Neuronal stem cell (in vitro differentiated cells): ENCODE data around the gene DNMT3B.

Experiments
- DNase-seq: peaks from one replicate; pipeline ENCODE4 v3.0.0-alpha.2; 2013; ENCODE audit warnings: low spot score
- H2AFZ ChIP-seq: one replicate; pipeline ENCODE4 v1.6.1; 2013; ENCODE audit warnings: mild to moderate bottlenecking, low read length, inconsistent platforms
- H2AK5ac ChIP-seq: 2 replicates; pipeline ENCODE4 v1.6.1; 2013; ENCODE audit warnings: low read depth, mild to moderate bottlenecking, inconsistent platforms, low read length, moderate library complexity, mixed read lengths
- H2BK120ac ChIP-seq: 2 replicates; pipeline ENCODE4 v1.6.1; 2013; ENCODE audit warnings: low read depth, mild to moderate bottlenecking, inconsistent platforms, low read length, moderate library complexity, mixed read lengths
- H2BK12ac ChIP-seq: one replicate; pipeline ENCODE4 v1.6.1; 2013; ENCODE audit warnings: low read length, inconsistent platforms
- H2BK15ac ChIP-seq: 2 replicates; pipeline ENCODE4 v1.6.1; 2013; ENCODE audit warnings: mild to moderate bottlenecking, low read length, inconsistent platforms, mixed read lengths
- H2BK5ac ChIP-seq: one replicate; pipeline ENCODE4 v1.6.1; 2013; ENCODE audit warnings: inconsistent platforms, mild to moderate bottlenecking, low read length, moderate library complexity
- H3K14ac ChIP-seq: one replicate; pipeline ENCODE4 v1.6.1; 2013; ENCODE audit warnings: low read length, inconsistent platforms
- H3K18ac ChIP-seq: 2 replicates; pipeline ENCODE4 v1.6.1; 2013; ENCODE audit warnings: low read length, inconsistent platforms
- H3K23ac ChIP-seq: 2 replicates; pipeline ENCODE4 v1.6.1; 2013; ENCODE audit warnings: low read depth, mild to moderate bottlenecking, mixed read lengths, low read length, inconsistent platforms; ENCODE audit not compliant: poor library complexity
- H3K27ac ChIP-seq: replicated peaks from 3 replicates; pipeline ENCODE4 v1.5.1; 2013; ENCODE audit warnings: low read length, inconsistent platforms
- H3K27me3 ChIP-seq, 3 experiments: 2 replicates each; pipeline ENCODE4 v1.6.1; 2013; ENCODE audit warnings: low read length in 3 of 3, mild to moderate bottlenecking in 2 of 3, inconsistent platforms in 1 of 3, low read depth in 1 of 3, mixed read lengths in 1 of 3, moderate library complexity in 1 of 3; ENCODE audit not compliant: control insufficient read depth in 3 of 3, insufficient read depth in 3 of 3
- H3K36me3 ChIP-seq, 2 donors: replicated peaks in 1 of 2; 2 replicates each; pipeline ENCODE4 v1.6.1; 2013; ENCODE audit warnings: low read length in 2 of 2; ENCODE audit not compliant: control insufficient read depth in 2 of 2, insufficient read depth in 2 of 2
- H3K4ac ChIP-seq: 2 replicates; pipeline ENCODE4 v1.6.1; 2013; ENCODE audit warnings: inconsistent platforms, mild to moderate bottlenecking, low read length, moderate library complexity
- H3K4me1 ChIP-seq, 2 donors: 1 replicate in 1 of 2; 2 replicates in 1 of 2; pipeline ENCODE4 v1.6.1; 2013; ENCODE audit warnings: low read length in 2 of 2, low read depth in 1 of 2; ENCODE audit not compliant: control insufficient read depth in 2 of 2, insufficient read depth in 1 of 2
- H3K4me2 ChIP-seq: one replicate; pipeline ENCODE4 v1.6.1; 2013; ENCODE audit warnings: mild to moderate bottlenecking, low read length, inconsistent platforms; ENCODE audit not compliant: insufficient read depth, poor library complexity, severe bottlenecking
- H3K4me3 ChIP-seq, 2 donors: 2 replicates each; pipeline ENCODE4 v1.5.1; 2013; ENCODE audit warnings: low read length in 2 of 2, mild to moderate bottlenecking in 2 of 2, inconsistent platforms in 1 of 2, moderate library complexity in 1 of 2
- H3K79me1 ChIP-seq: one replicate; pipeline ENCODE4 v1.6.1; 2013; ENCODE audit warnings: low read depth, mild to moderate bottlenecking, inconsistent platforms, low read length, moderate library complexity
- H3K9ac ChIP-seq: one replicate; pipeline ENCODE4 v1.6.1; 2013; ENCODE audit warnings: mild to moderate bottlenecking, low read depth, low read length, inconsistent platforms; ENCODE audit not compliant: poor library complexity
- H3K9me3 ChIP-seq, 2 donors: replicated peaks in 1 of 2; 2 replicates each; pipeline versions ENCODE3 to v1.6.1; 2013; ENCODE audit warnings: low read length in 2 of 2, mild to moderate bottlenecking in 2 of 2, inconsistent platforms in 1 of 2, low read depth in 1 of 2, mixed read lengths in 1 of 2, moderate library complexity in 1 of 2; ENCODE audit not compliant: control insufficient read depth in 2 of 2, insufficient read depth in 1 of 2
- H4K8ac ChIP-seq: one replicate; pipeline ENCODE4 v1.6.1; 2013; ENCODE audit warnings: low read depth, mild to moderate bottlenecking, inconsistent platforms, low read length, moderate library complexity
- H4K91ac ChIP-seq: one replicate; pipeline ENCODE4 v1.6.1; 2013; ENCODE audit warnings: low read length, low read depth, mild to moderate bottlenecking, inconsistent platforms; ENCODE audit not compliant: poor library complexity
- WGBS, 2 donors: extraction: QIAGEN DNeasy Blood & Tissue Kit; methylation state at CpG; one replicate each; pipeline ENCODE4 v1.1.7; 2013; ENCODE audit warnings: missing lambda C conversion rate in 2 of 2, mixed read lengths in 1 of 2; ENCODE audit not compliant: insufficient read length in 2 of 2, insufficient replicate concordance in 1 of 2; ENCODE audit errors: extremely low coverage in 2 of 2; 5-methylcytosine and 5-hydroxymethylcytosine counted together

The DNMT3B gene

GRCh38 chr20:32772046-32772445, 9.9 kb downstream of the DNMT3B start:
- Histone ChIP-seq H3K4me2 (no peak overlapping the region), H3K27ac (no peak overlapping the region), H3K23ac (no peak overlapping the region), H2BK5ac (no peak overlapping the region), H3K4me1 (peaks cover 3 to 12% of the 10 kb centered on the region in 2 donors), H2AK5ac (no peak overlapping the region), H2BK120ac (no peak overlapping the region), H3K18ac (no peak overlapping the region), H3K36me3 (peaks cover 4 to 5% of the 10 kb centered on the region in 2 donors), H3K4me3 (no peak overlapping the region), H2AFZ (no peak overlapping the region), H3K27me3 (no peaks in the 10 kb centered on the region), H3K14ac (peak overlapping the region; percentile 67), H4K91ac (no peak overlapping the region), H3K79me1 (peaks cover 10% of the 10 kb centered on the region), H2BK12ac (no peak overlapping the region), H3K9ac (no peak overlapping the region), H3K9me3 (no peaks in the 10 kb centered on the region), H3K4ac (no peak overlapping the region), H2BK15ac (no peak overlapping the region), H4K8ac (no peak overlapping the region)
- no peak for DNase-seq
- WGBS, 2 donors, result no CpG with 5 or more reads among the region's 3 CpGs

DNA sequence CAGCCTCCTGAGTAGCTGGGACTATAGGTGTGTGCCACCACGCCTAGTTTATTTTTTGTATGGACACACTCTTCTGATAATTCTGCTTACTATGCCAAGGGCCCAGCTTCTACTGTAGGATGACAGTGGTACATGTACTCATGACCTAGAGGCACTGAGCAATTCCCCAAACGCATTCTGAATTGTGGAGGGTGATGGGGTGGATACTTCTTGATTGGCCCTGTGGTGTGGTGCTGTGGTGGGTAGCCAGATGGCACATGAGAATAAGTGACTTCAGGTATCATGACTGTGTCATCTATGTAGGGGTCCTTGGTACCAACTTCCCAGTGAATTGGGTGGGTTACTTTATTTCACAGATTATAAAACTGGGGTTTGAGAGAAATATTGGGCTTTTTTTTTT, 11.0 kb downstream of the DNMT3B start:
- H3K9ac ChIP-seq, result no peak overlapping the region
- no peak overlapping the region for H2AFZ ChIP-seq
- no peak overlapping the region for H2BK120ac ChIP-seq
- H2BK15ac ChIP-seq, result no peak overlapping the region
- no peak overlapping the region for H3K4me2 ChIP-seq
- H3K4me1 ChIP-seq, result peaks cover 11 to 15% of the 10 kb centered on the region in 2 donors
- no peak overlapping the region for H3K27ac ChIP-seq
- no peak overlapping the region for H2BK12ac ChIP-seq
- H2AK5ac ChIP-seq, result no peak overlapping the region
- no peak overlapping the region for H2BK5ac ChIP-seq
- no peak for DNase-seq
- H3K4ac ChIP-seq, result no peak overlapping the region
- no peak overlapping the region for H3K14ac ChIP-seq
- no peaks in the 10 kb centered on the region for H3K27me3 ChIP-seq
- WGBS, 2 donors, result no CpG with 5 or more reads among the region's 2 CpGs
- peaks cover 5% of the 10 kb centered on the region for H3K79me1 ChIP-seq
- peaks cover 4 to 5% of the 10 kb centered on the region in 2 donors for H3K36me3 ChIP-seq
- no peak overlapping the region for H3K4me3 ChIP-seq
- H4K91ac ChIP-seq, result no peak overlapping the region
- H4K8ac ChIP-seq, result no peak overlapping the region
- no peak overlapping the region for H3K18ac ChIP-seq
- no peak overlapping the region for H3K23ac ChIP-seq
- H3K9me3 ChIP-seq, result no peaks in the 10 kb centered on the region

GRCh38 chr20:32773855-32774254, 11.7 kb downstream of the DNMT3B start:
- H3K36me3 ChIP-seq, result peaks cover 0 to 3% of the 10 kb centered on the region in 2 donors
- no peak overlapping the region for H2BK5ac ChIP-seq

GRCh38 chr20:32775336-32775991, 13.3 kb downstream of the DNMT3B start:
- no peak overlapping the region for H2BK5ac ChIP-seq
- no peak overlapping the region for H2AFZ ChIP-seq
- no peak overlapping the region for H3K23ac ChIP-seq
- DNase-seq, result no peak
- no peak overlapping the region for H3K9ac ChIP-seq
- H3K14ac ChIP-seq, result peak overlapping the region; percentile 95
- H3K36me3 ChIP-seq, result no peaks in the 10 kb centered on the region
- H3K27ac ChIP-seq, result peak overlapping the region; percentile 8
- H2BK12ac ChIP-seq, result no peak overlapping the region
- no peak overlapping the region for H3K4me3 ChIP-seq
- no peaks in the 10 kb centered on the region for H3K27me3 ChIP-seq
- no peak overlapping the region for H2BK15ac ChIP-seq
- no peak overlapping the region for H3K18ac ChIP-seq
- H3K9me3 ChIP-seq, result no peaks in the 10 kb centered on the region
- no peak overlapping the region for H3K4ac ChIP-seq
- H4K8ac ChIP-seq, result no peak overlapping the region
- H2BK120ac ChIP-seq, result no peak overlapping the region
- H3K4me2 ChIP-seq, result no peak overlapping the region
- no peak overlapping the region for H4K91ac ChIP-seq
- peaks cover 25 to 29% of the 10 kb centered on the region in 2 donors for H3K4me1 ChIP-seq
- WGBS, 2 donors, result no CpG with 5 or more reads among the region's 10 CpGs
- H3K79me1 ChIP-seq, result peaks cover 9% of the 10 kb centered on the region
- H2AK5ac ChIP-seq, result no peak overlapping the region

More at GRCh38 chr20:32773855-32774254, 11.7 kb downstream of the DNMT3B start:
- Histone ChIP-seq H3K79me1 (peaks cover 7% of the 10 kb centered on the region), H3K9ac (no peak overlapping the region), H3K4me1 (peaks cover 11 to 16% of the 10 kb centered on the region in 2 donors), H2BK15ac (no peak overlapping the region), H3K27ac (no peak overlapping the region), H3K18ac (no peak overlapping the region), H3K4me2 (no peak overlapping the region), H3K4me3 (no peak overlapping the region), H3K23ac (no peak overlapping the region), H2BK120ac (no peak overlapping the region), H3K14ac (no peak overlapping the region), H2AFZ (no peak overlapping the region), H3K4ac (no peak overlapping the region), H2BK12ac (no peak overlapping the region), H2AK5ac (no peak overlapping the region), H4K8ac (no peak overlapping the region), H3K27me3 (no peaks in the 10 kb centered on the region), H4K91ac (no peak overlapping the region), H3K9me3 (no peaks in the 10 kb centered on the region)
- no peak for DNase-seq
- WGBS, 2 donors, result no CpG with 5 or more reads among the region's 8 CpGs
